ENCODE measurements around the gene LRP11. TPM values are rescaled to one million over a fixed set of nuclear protein-coding genes. Genes with fewer than 3 reads are reported as not detected.

The LRP11 gene
- total and polyA plus RNA-seq, 3 donors from 2014 or later, result 16.8 to 44.7 (median 28.8) TPM

DNA sequence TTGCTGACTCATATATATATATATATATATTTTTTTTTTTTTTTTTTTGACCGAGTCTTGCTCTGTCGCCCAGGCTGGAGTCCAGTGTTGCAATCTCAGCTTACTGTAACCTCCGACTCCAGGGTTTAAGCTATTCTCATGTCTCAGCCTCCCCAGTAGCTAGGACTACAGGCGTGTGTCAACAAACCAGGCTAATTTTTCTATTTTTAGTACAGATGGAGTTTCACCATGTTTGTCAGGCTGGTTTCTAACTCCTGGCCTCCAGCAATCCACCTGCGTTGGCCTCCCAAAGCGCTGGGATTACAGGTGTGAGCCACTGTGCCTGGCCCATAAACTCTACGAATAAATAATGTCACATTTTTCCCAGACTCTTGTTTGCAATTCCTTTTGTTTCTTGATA is 4.8 kb downstream of the LRP11 start:
- WGBS, 2 donors, result 88 to 91% methylated on average over 7 of the region's 7 CpGs
- intact Hi-C loops (cut with DNase I; ENCODE audit: low total_unique reads), result no loop called here
- no peaks in the 10 kb centered on the region for H3K36me3 ChIP-seq (ENCODE audit: low read depth, missing control alignments)
- H3K4me3 ChIP-seq, result no peak overlapping the region
- H3K9me3 ChIP-seq, result no peaks in the 10 kb centered on the region
- H3K27me3 ChIP-seq, result no peaks in the 10 kb centered on the region
- peaks cover 5% of the 10 kb centered on the region for H3K4me1 ChIP-seq
- TF ChIP-seq CTCF (IDR thresholded peaks at IDR 0.05) (no peak), POLR2A (IDR thresholded peaks at IDR 0.05) (no peak)
- no peak for DNase-seq
- no peak overlapping the region for H3K27ac ChIP-seq

DNA sequence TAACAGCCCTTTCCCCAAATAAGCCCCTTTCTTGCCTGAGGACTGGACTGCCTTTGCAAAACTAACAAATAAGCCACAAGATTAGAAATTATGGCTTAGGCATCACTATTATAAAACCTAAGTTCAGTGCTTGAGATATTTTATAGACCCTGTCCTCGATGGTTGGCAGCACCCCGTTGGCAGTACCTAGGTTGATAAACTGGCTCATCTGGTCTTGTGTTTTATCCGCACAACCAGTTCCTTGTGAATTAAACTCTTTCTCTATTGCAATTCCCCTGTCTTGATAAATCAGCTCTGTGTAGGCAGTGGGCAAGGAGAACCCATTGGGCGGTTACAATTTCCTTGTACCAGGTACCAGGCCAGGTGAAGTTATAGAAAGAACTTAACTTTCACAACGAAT is 6.6 kb downstream of the LRP11 start:
- Histone ChIP-seq H3K4me1 (peaks cover 5% of the 10 kb centered on the region), H3K36me3 (ENCODE audit: low read depth, missing control alignments) (no peaks in the 10 kb centered on the region), H3K9me3 (no peaks in the 10 kb centered on the region), H3K4me3 (no peak overlapping the region), H3K27me3 (no peaks in the 10 kb centered on the region), H3K27ac (no peak overlapping the region)
- no peak for TF ChIP-seq POLR2A (IDR thresholded peaks at IDR 0.05)
- no peak for TF ChIP-seq CTCF (IDR thresholded peaks at IDR 0.05)
- intact Hi-C loops (cut with DNase I; ENCODE audit: low total_unique reads), result no loop called here
- 92 to 94% methylated on average over 5 of the region's 5 CpGs for WGBS, 2 donors
- no peak for DNase-seq

GRCh38 chr6:149856256-149856994 is 7.7 kb downstream of the LRP11 start:
- DNase-seq, result no peak
- WGBS, 2 donors, result 89% methylated on average over 10 of the region's 10 CpGs
- H3K9me3 ChIP-seq, result no peaks in the 10 kb centered on the region
- no peak for TF ChIP-seq POLR2A (IDR thresholded peaks at IDR 0.05)
- intact Hi-C loops (cut with DNase I; ENCODE audit: low total_unique reads), result no loop called here
- H3K27ac ChIP-seq, result no peak overlapping the region
- H3K4me1 ChIP-seq, result no peaks in the 10 kb centered on the region
- no peak overlapping the region for H3K4me3 ChIP-seq
- H3K27me3 ChIP-seq, result no peaks in the 10 kb centered on the region
- H3K36me3 ChIP-seq (ENCODE audit: low read depth, missing control alignments), result no peaks in the 10 kb centered on the region

DNA sequence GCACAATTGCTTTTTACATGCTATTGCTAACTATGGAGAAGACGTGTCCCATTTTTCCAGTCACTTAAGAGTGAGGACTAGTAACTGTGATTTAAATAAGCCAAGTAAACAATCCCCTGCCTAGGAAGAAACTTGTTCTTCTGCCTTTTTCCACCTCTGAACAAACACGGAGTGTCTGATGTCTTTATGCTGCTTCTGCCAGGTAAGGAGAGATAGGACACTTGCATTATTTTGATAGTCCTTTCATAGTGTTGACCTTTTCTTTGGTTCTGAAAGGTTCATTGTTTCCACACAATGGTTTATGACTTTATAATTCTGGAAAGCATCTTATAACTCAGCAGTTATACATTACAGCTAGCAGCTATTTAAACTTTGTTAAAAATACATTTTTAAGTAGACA is 8.4 kb downstream of the LRP11 start:
- Histone ChIP-seq H3K4me3 (no peak overlapping the region), H3K9me3 (no peaks in the 10 kb centered on the region), H3K4me1 (no peaks in the 10 kb centered on the region), H3K27ac (no peak overlapping the region), H3K36me3 (ENCODE audit: low read depth, missing control alignments) (no peaks in the 10 kb centered on the region), H3K27me3 (no peaks in the 10 kb centered on the region)
- TF ChIP-seq POLR2A (IDR thresholded peaks at IDR 0.05) (no peak), CTCF (IDR thresholded peaks at IDR 0.05) (no peak)
- 84 to 87% methylated on average over 2 of the region's 2 CpGs for WGBS, 2 donors
- DNase-seq, result no peak
- intact Hi-C loops (cut with DNase I; ENCODE audit: low total_unique reads), result no loop called here

DNA sequence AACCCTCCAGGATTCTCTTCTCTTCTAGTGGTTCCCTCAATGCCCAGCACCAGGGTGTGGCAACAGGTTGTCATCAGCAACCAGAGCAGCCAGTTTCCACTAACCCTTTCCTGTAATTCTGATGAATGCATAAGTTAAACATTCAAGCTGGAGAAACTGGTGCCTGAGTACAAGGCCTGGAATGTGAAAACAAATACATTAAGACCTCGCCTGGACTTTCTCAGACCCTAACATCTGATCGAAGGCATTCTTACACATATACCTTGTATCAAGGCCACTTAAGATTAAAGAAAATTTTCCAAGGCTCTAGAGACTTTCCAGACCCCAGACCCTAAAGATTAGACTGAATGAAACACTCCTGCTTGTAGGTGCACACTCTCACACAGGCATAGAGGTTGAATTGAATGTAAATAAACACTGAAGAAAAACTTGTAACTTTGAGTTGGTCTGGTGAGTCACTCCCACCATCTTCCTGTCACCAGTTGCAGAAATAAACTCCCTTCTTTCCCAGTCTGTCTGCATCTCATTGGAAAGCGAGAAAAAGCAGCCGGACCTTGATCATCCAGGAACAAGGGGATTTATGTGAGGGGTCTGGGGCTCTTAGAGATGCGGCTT is 9.0 kb downstream of the LRP11 start:
- Histone ChIP-seq H3K9me3 (no peaks in the 10 kb centered on the region), H3K4me3 (no peak overlapping the region), H3K36me3 (ENCODE audit: low read depth, missing control alignments) (no peaks in the 10 kb centered on the region), H3K27ac (no peak overlapping the region), H3K27me3 (no peaks in the 10 kb centered on the region), H3K4me1 (no peaks in the 10 kb centered on the region)
- intact Hi-C loops (cut with DNase I; ENCODE audit: low total_unique reads), result no loop called here
- no peak for DNase-seq
- TF ChIP-seq POLR2A (IDR thresholded peaks at IDR 0.05) (no peak), CTCF (IDR thresholded peaks at IDR 0.05) (no peak)
- WGBS, 2 donors, result 88 to 89% methylated on average over 5 of the region's 5 CpGs
